GM12873 (cell line): ENCODE results near the gene HLA-A.

ENCODE experiments used
- CTCF ChIP-seq: IDR thresholded peaks from 2 replicates; pipeline ENCODE4 v1.5.1; 2012; ENCODE audit warnings: low read depth, mild to moderate bottlenecking, moderate library complexity, low read length, control low read depth; ENCODE audit not compliant: insufficient read depth; ENCODE audit errors: missing control alignments

HLA-A gene

GRCh38 chr6:29942275-29943052, at the start of gene HLA-A:
HLA-A (plus strand) TSS chr6:29942532; CDS start chr6:29942554, 22 bp downstream.
- TF ChIP-seq CTCF, result no peak

- TF ChIP-seq CTCF, result no peak
These were observed 49.6 kb upstream of the HLA-A start for GRCh38 chr6:29892696-29893095.

- TF ChIP-seq CTCF, result no peak
These were observed 43.1 kb upstream of the HLA-A start for GRCh38 chr6:29899281-29899680.

- TF ChIP-seq CTCF, result no peak
These were observed 37.0 kb upstream of the HLA-A start for GRCh38 chr6:29905286-29905685.

GRCh38 chr6:29907637-29908340, 34.5 kb upstream of the HLA-A start:
- no peak for TF ChIP-seq CTCF

GRCh38 chr6:29908341-29908662, 34.0 kb upstream of the HLA-A start:
- no peak for TF ChIP-seq CTCF

GRCh38 chr6:29908710-29909109, 33.6 kb upstream of the HLA-A start:
- no peak for TF ChIP-seq CTCF
